Measurements from ENCODE around the gene GPSM3.
"Not testable (repeated sequence)": the region's sequence is repeated elsewhere in the genome, so short reads cannot be mapped to it uniquely, and the experiment has no call there.

The GPSM3 gene

GRCh38 chr6:32149932-32150870 is 42.2 kb downstream of the GPSM3 start:
- DNase-seq (ENCODE audit: extremely low read depth, low read depth) = no peak
- TF ChIP-seq, protein P1, sequence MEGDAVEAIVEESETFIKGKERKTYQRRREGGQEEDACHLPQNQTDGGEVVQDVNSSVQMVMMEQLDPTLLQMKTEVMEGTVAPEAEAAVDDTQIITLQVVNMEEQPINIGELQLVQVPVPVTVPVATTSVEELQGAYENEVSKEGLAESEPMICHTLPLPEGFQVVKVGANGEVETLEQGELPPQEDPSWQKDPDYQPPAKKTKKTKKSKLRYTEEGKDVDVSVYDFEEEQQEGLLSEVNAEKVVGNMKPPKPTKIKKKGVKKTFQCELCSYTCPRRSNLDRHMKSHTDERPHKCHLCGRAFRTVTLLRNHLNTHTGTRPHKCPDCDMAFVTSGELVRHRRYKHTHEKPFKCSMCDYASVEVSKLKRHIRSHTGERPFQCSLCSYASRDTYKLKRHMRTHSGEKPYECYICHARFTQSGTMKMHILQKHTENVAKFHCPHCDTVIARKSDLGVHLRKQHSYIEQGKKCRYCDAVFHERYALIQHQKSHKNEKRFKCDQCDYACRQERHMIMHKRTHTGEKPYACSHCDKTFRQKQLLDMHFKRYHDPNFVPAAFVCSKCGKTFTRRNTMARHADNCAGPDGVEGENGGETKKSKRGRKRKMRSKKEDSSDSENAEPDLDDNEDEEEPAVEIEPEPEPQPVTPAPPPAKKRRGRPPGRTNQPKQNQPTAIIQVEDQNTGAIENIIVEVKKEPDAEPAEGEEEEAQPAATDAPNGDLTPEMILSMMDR (IDR thresholded peaks at IDR 0.05; ENCODE audit: low read depth, low read length) = no peak

GRCh38 chr6:32149092-32149755 is 43.2 kb downstream of the GPSM3 start:
- no peak for DNase-seq (ENCODE audit: extremely low read depth, low read depth)
- TF ChIP-seq, protein P1 (IDR thresholded peaks at IDR 0.05; ENCODE audit: low read depth, low read length) = no peak

GRCh38 chr6:32148289-32149091 is 44.0 kb downstream of the GPSM3 start:
- no peak for DNase-seq (ENCODE audit: extremely low read depth, low read depth)
- TF ChIP-seq, protein P1 (IDR thresholded peaks at IDR 0.05; ENCODE audit: low read depth, low read length) = no peak

DNA sequence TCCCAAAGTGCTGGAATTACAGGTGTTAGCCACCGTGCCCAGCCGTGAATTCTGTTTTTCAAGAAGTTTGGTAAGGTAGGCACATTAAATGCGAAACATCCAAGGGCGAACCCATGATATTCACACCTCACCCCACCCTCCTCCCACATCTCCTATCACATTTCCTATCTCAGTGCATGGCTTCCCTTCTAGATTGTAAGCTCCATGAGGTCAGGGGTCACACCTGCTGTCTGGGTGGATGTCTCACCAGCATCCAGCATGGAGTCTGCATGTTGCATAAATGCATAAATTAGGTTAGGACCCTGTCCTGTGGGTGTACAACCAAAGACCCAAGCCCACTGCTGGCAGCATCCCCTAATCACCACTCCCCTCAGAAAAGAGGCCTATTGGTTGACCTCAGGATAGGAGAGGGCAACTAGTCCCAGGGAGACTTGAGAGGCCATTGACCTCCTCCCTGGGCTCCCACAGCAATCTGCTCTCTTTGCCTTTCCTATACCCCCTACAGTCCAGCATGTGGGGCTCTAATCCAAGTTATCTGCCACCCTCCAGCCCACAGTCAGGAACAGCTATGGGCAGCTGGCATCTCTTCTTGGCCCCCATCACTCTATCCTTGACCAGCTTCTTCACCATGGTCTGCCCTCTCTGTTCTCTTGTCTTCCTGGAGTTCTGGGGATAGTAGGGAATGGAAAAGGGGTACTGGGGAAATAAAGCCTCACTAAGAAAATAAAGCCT is 44.9 kb downstream of the GPSM3 start:
- TF ChIP-seq, protein P1 (IDR thresholded peaks at IDR 0.05; ENCODE audit: low read depth, low read length) = no peak
- DNase-seq (ENCODE audit: extremely low read depth, low read depth) = no peak

DNA sequence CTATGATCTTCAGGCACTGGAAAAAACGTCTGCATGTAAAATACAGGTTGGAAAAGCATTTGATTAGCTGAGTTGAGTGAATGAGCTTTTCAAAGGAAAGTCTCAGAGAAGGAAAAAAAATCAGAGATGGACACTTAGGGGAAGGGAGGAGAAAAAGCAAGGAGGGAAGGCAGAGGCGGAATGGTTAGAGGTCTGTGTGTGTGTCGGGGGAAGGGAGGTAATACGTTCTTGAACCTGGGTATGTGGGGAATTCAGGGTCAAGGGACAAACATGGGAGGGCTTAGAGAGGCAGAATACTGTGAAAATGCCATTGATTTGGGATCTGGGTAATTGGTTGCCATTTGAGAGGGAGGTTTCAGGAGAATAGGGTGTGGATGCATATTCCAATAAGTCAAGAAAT is 45.8 kb downstream of the GPSM3 start:
- no peak for DNase-seq (ENCODE audit: extremely low read depth, low read depth)

GRCh38 chr6:32146287-32146686 is 46.2 kb downstream of the GPSM3 start:
- DNase-seq (ENCODE audit: extremely low read depth, low read depth) = no peak
- TF ChIP-seq, protein P1 (IDR thresholded peaks at IDR 0.05; ENCODE audit: low read depth, low read length) = no peak

More for the DNA sequence above, 45.8 kb downstream of the GPSM3 start:
- TF ChIP-seq, protein P1 (IDR thresholded peaks at IDR 0.05; ENCODE audit: low read depth, low read length) = no peak

- not testable (repeated sequence) for DNase-seq (ENCODE audit: extremely low read depth, low read depth)
These were observed 48.2 kb downstream of the GPSM3 start for GRCh38 chr6:32144238-32144637.
